Hematopoietic multipotent progenitor cell treated with erythropoietin and hydrocortisone succinate and interleukin-3 and kit ligand, for 8 days (in vitro differentiated cells): ENCODE data around the gene NMNAT3.

ENCODE experiments used
- DNase-seq: peaks from one replicate; pipeline ENCODE4 v3.0.0-alpha.2; 2015

NMNAT3 gene

GRCh38 chr3:139518926-139519842, 158.6 kb downstream of the NMNAT3 start:
- no peak for DNase-seq

- DNase-seq, result no peak
Observed at GRCh38 chr3:139518306-139518705, 159.5 kb downstream of the NMNAT3 start.

DNA sequence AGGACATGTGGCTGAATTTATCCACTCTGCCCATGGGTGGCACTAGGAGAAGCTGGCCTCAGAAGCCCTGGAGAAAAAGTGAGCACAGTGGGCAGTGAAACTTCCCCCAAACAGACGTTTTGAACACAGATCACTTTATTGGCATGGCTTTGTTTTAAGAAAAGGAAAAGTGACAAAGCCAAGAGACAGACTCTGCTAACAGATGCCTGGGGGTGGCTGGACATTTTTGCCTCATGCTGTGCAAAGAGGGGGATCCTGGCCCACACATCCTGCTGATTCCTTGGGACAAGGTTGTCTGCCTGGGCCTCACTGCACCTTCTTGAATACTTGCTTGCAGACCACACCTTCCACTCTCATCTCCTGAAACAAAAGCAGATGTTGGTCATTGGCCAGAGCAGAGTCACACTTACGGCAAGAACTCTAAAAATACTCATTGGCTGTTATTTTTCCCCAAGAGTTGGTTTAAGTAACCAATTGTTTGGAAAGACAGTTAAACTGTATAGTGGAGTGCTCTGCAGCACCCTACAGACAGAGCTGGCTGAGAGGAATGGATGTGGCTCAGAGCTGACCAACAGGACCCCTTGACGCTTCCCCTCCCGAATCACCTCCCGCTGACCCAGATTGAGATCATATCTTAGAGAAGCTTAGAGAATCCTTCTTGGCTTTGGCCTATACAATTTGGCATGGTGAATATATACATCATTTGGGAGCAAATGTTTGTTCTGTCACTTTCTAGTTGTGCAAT, 160.3 kb downstream of the NMNAT3 start:
- no peak for DNase-seq

DNA sequence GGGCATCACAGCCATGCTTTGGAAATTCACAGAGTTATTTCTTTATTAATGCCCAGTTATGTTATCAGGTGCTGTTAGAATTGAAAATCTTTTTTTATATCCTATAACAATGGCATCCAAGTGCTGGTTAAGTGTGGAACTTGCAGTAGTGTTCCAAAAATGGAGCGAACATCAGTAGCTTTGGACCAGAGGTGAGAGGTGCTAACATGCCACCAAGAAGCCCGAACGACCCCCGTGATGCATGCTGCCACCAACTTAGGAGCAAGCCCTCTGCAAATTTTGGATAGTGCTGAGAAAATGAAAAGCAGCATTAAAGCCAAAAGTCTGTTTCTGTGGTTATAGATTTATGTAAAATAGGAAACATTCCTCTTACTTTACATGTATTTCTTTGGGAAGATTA, 163.0 kb downstream of the NMNAT3 start:
- no peak for DNase-seq
